GM21825 (cell line): ENCODE measurements around the gene GPRIN2.
"Not testable (repeated sequence)": the region's sequence is repeated elsewhere in the genome, so short reads cannot be mapped to it uniquely, and the experiment has no call there.

Experiments
- ATAC-seq: cut with Tn5 transposase; IDR thresholded peaks from one replicate; pipeline ENCODE4 v1.9.1; 2021; ENCODE audit warnings: mild to moderate bottlenecking, moderate library complexity; ENCODE audit not compliant: unreplicated experiment

GPRIN2 gene

GRCh38 chr10:46556515-46557318, at the start of gene GPRIN2:
Gene GPRIN2, minus strand, starts transcription at chr10:46556658. Its CDS starts 5,922 bp downstream, at chr10:46550736.
- no peak for ATAC-seq

- ATAC-seq: peak; percentile 71
Measured at GRCh38 chr10:46600516-46600915, 44.1 kb upstream of the GPRIN2 start.

GRCh38 chr10:46597616-46598246, 41.3 kb upstream of the GPRIN2 start:
- peak; percentile 72 for ATAC-seq

GRCh38 chr10:46596570-46596969, 40.1 kb upstream of the GPRIN2 start:
- ATAC-seq: not testable (repeated sequence)

- not testable (repeated sequence) for ATAC-seq
Measured at GRCh38 chr10:46594453-46595063, 38.1 kb upstream of the GPRIN2 start.

GRCh38 chr10:46593307-46593706, 36.8 kb upstream of the GPRIN2 start:
- ATAC-seq: not testable (repeated sequence)

GRCh38 chr10:46591053-46591452, 34.6 kb upstream of the GPRIN2 start:
- ATAC-seq: not testable (repeated sequence)

GRCh38 chr10:46589589-46589988, 33.1 kb upstream of the GPRIN2 start:
- ATAC-seq: not testable (repeated sequence)

GRCh38 chr10:46588221-46588620, 31.8 kb upstream of the GPRIN2 start:
- not testable (repeated sequence) for ATAC-seq

GRCh38 chr10:46587546-46587945, 31.1 kb upstream of the GPRIN2 start:
- ATAC-seq: not testable (repeated sequence)

GRCh38 chr10:46585246-46585645, 28.8 kb upstream of the GPRIN2 start:
- not testable (repeated sequence) for ATAC-seq

GRCh38 chr10:46584196-46584595, 27.7 kb upstream of the GPRIN2 start:
- not testable (repeated sequence) for ATAC-seq

GRCh38 chr10:46582568-46582967, 26.1 kb upstream of the GPRIN2 start:
- not testable (repeated sequence) for ATAC-seq

GRCh38 chr10:46581997-46582396, 25.5 kb upstream of the GPRIN2 start:
- not testable (repeated sequence) for ATAC-seq

GRCh38 chr10:46579378-46579777, 22.9 kb upstream of the GPRIN2 start:
- not testable (repeated sequence) for ATAC-seq

GRCh38 chr10:46578474-46579178, 22.2 kb upstream of the GPRIN2 start, which contains the start of gene SYT15:
Gene SYT15, plus strand, starts transcription at chr10:46579128. Its CDS starts 41 bp downstream, at chr10:46579169.
- ATAC-seq: not testable (repeated sequence)

GRCh38 chr10:46577624-46578473, 21.4 kb upstream of the GPRIN2 start:
- not testable (repeated sequence) for ATAC-seq

GRCh38 chr10:46573884-46574283, 17.4 kb upstream of the GPRIN2 start:
- not testable (repeated sequence) for ATAC-seq

- ATAC-seq: not testable (repeated sequence)
Measured at GRCh38 chr10:46573314-46573713, 16.9 kb upstream of the GPRIN2 start.

- not testable (repeated sequence) for ATAC-seq
Measured at GRCh38 chr10:46572765-46573164, 16.3 kb upstream of the GPRIN2 start.
